ENCODE measurements around the gene PUM2. TPM values are rescaled to one million over a fixed set of nuclear protein-coding genes. Genes with fewer than 3 reads are reported as not detected.

Gene PUM2
- total and polyA plus RNA-seq, 2 of the 8 experiments (the other 6 are each of a cell fraction or from before 2014, with no cell fraction given): 46.6 to 114 TPM

GRCh38 chr2:20359096-20359495 is 8.5 kb upstream of the PUM2 start:
- no peak overlapping the region for H2BK20ac ChIP-seq (ENCODE audit: low read length)
- no peaks in the 10 kb centered on the region for H3K4me1 ChIP-seq (replicated peaks in 1 of 4; ENCODE audit: control insufficient read depth in 3 of 4, insufficient read depth in 4 of 4, low read length in 3 of 4)
- no peak overlapping the region for H2AFZ ChIP-seq (ENCODE audit: low read length)
- no peaks in the 10 kb centered on the region for H3K79me2 ChIP-seq (ENCODE audit: control insufficient read depth in 1 of 2, insufficient read depth in 2 of 2, low read length in 2 of 2)
- H2AK5ac ChIP-seq (ENCODE audit: low read depth, low read length): no peak overlapping the region
- WGBS, 2 experiments (ENCODE audit: extremely low coverage in 1 of 2, insufficient coverage in 1 of 2, insufficient read length in 1 of 2, insufficient replicate concordance in 2 of 2, low coverage in 1 of 2, low lambda C conversion rate in 2 of 2, missing lambda C conversion rate in 1 of 2): 96% methylated on average over 6 of the region's 6 CpGs; no CpG with 5 or more reads in 1 of the 2 experiments
- H3K4me2 ChIP-seq (ENCODE audit: insufficient read depth in 1 of 2, low read depth in 2 of 2, low read length in 2 of 2): no peak overlapping the region
- no peaks in the 10 kb centered on the region for H3K36me3 ChIP-seq (ENCODE audit: control insufficient read depth in 2 of 4, insufficient read depth in 4 of 4, low read length in 3 of 4)
- no peak overlapping the region for H3K23ac ChIP-seq (ENCODE audit: insufficient read length)
- peak overlapping the region; percentile 39; the same call in 1 of the 2 replicates for H2BK12ac ChIP-seq (ENCODE audit: low read depth, low read length)
- H3K4me3 ChIP-seq (ENCODE audit: extremely low read depth in 1 of 4, insufficient read depth in 2 of 4, low read depth in 3 of 4, low read length in 4 of 4): no peak overlapping the region
- H4K5ac ChIP-seq (ENCODE audit: insufficient read length, low read depth, low read length): no peak overlapping the region
- H3K79me1 ChIP-seq (ENCODE audit: low read depth, low read length): no peaks in the 10 kb centered on the region
- H3K9me3 ChIP-seq (ENCODE audit: insufficient read depth in 2 of 2, low read depth in 1 of 2, low read length in 1 of 2): no peaks in the 10 kb centered on the region
- no peak overlapping the region for H2BK120ac ChIP-seq (replicated peaks; ENCODE audit: low read depth, low read length)
- no peaks in the 10 kb centered on the region for H4K20me1 ChIP-seq (replicated peaks in 1 of 2; ENCODE audit: control insufficient read depth in 1 of 2, insufficient read depth in 2 of 2, low read length in 2 of 2)
- POLR2A ChIA-PET (ENCODE audit: partially characterized antibody): interaction anchor here (0.7 to 1.4 kb wide), 2 partner anchors 10 to 88 kb away, joined by 3 read pairs; partner anchors contain the start of gene RHOB
- H3K4ac ChIP-seq (replicated peaks; ENCODE audit: insufficient read length, low read depth, low read length): no peak overlapping the region
- H4K91ac ChIP-seq (replicated peaks; ENCODE audit: insufficient read length, low read length): no peak overlapping the region
- TF ChIP-seq BACH1 (IDR thresholded peaks at IDR 0.05; ENCODE audit: low read length) (no peak), SIX5 (IDR thresholded peaks at IDR 0.05; ENCODE audit: low read depth, low read length) (no peak), TBP (IDR thresholded peaks at IDR 0.05; ENCODE audit: low read depth, low read length) (no peak), SP4 (IDR thresholded peaks at IDR 0.05; ENCODE audit: low read length) (no peak), CHD2 (IDR thresholded peaks at IDR 0.05; ENCODE audit: low read length) (no peak), EP300 (IDR thresholded peaks at IDR 0.05; ENCODE audit: borderline replicate concordance in 1 of 2, low read depth in 2 of 2, low read length in 2 of 2) (no peak), HDAC2 (IDR thresholded peaks at IDR 0.05; ENCODE audit: borderline replicate concordance in 1 of 2, low read depth in 2 of 2, low read length in 2 of 2) (no peak)
- DNase-seq (ENCODE audit: low read depth in 1 of 2, low spot score in 2 of 2) (no peak), FAIRE-seq (no peak)
- H3K27ac ChIP-seq (ENCODE audit: low read depth, low read length): no peak overlapping the region
- no peak overlapping the region for H3K9ac ChIP-seq (replicated peaks in 1 of 4; ENCODE audit: extremely low read depth in 1 of 4, low read depth in 3 of 4, low read length in 3 of 4)
- no peaks in the 10 kb centered on the region for H3K27me3 ChIP-seq (replicated peaks in 1 of 4; ENCODE audit: control insufficient read depth in 3 of 4, extremely low read depth in 1 of 4, insufficient read depth in 3 of 4, low read length in 3 of 4)
- no peak overlapping the region for H3K14ac ChIP-seq (ENCODE audit: insufficient read length)
- H4K8ac ChIP-seq (ENCODE audit: extremely low read depth, insufficient read depth, low read length): no peak overlapping the region
- CTCF ChIA-PET (ENCODE audit: partially characterized antibody): interaction anchor here (1.4 to 1.5 kb wide), 2 partner anchors 20 to 22 kb away, joined by 4 to 6 read pairs; no protein-coding TSS in a partner anchor
- H3K18ac ChIP-seq (ENCODE audit: extremely low read depth, low read length): no peak overlapping the region
- no peak overlapping the region for H3K56ac ChIP-seq (replicated peaks; ENCODE audit: insufficient read length, low read depth, low read length)
- H2BK15ac ChIP-seq (ENCODE audit: low read length): no peak overlapping the region
- H3K23me2 ChIP-seq (ENCODE audit: low read depth, low read length): no peaks in the 10 kb centered on the region
- no peak overlapping the region for H2BK5ac ChIP-seq (ENCODE audit: low read depth, low read length)

All from H1 (cell line).